Ovary (tissue), 9 donors: ENCODE measurements around the gene HMGA1. TPM values are rescaled to one million over a fixed set of nuclear protein-coding genes. Genes with fewer than 3 reads are reported as not detected.

Experiments
- DNase-seq, 5 donors: peaks; one replicate each; pipeline ENCODE4 v3.0.0-alpha.2; 2019 to 2020
- H3K27ac ChIP-seq, 2 donors: fragments of 200-600 bp; one replicate each; pipeline versions ENCODE4 v1.5.1 to v1.8.0; 2019 to 2022
- H3K27me3 ChIP-seq: fragments of 200-600 bp; one replicate; pipeline ENCODE4 v1.8.0; 2022
- H3K36me3 ChIP-seq: fragments of 200-600 bp; sonication (generic); one replicate; pipeline ENCODE4 v1.5.1; 2019
- H3K4me1 ChIP-seq: one replicate; pipeline ENCODE4 v1.8.1; 2013; ENCODE audit warnings: mild to moderate bottlenecking, moderate library complexity; ENCODE audit not compliant: insufficient read depth
- H3K4me3 ChIP-seq: fragments of 200-600 bp; sonication (generic); one replicate; pipeline ENCODE4 v1.5.1; 2017
- H3K9me3 ChIP-seq, 2 donors: fragments of 200-600 bp in 1 of 2; sonication (generic) in 1 of 2; one replicate each; pipeline versions ENCODE4 v1.5.1 to v1.8.1; 2013 to 2019; ENCODE audit warnings: mild to moderate bottlenecking in 1 of 2, moderate library complexity in 1 of 2
- EP300 ChIP-seq: sonication (generic); formaldehyde crosslinking; IDR thresholded peaks from one replicate; pipeline ENCODE4 v1.6.1; 2017; ENCODE audit warnings: antibody characterized with exemption
- POLR2A ChIP-seq: fragments of 450-650 bp; IDR thresholded peaks from one replicate; pipeline ENCODE4 v1.6.1; 2017; ENCODE audit warnings: antibody characterized with exemption, mild to moderate bottlenecking, moderate library complexity
- WGBS, 3 donors: extraction: QIAGEN DNeasy Blood & Tissue Kit in 1 of 3; methylation state at CpG; one replicate each; pipeline versions ENCODE4 v1.1.5 to v1.1.7; 2013 to 2017; 5-methylcytosine and 5-hydroxymethylcytosine counted together
- intact Hi-C, 4 donors: fragments of 100-400 bp; cut with DNase I; formaldehyde crosslinking; loops; one replicate each; pipeline versions ENCODE4 v1.11.0 to v1.15.1; 2022 to 2023
- polyA plus RNA-seq, 2 donors: library from polyadenylated mRNA; stranded (reverse); fragments of 200-250 nt in 1 of 2; fragments of 350-450 nt in 1 of 2; fragmentation: Illumina TruSeq in 1 of 2; extraction: RNeasy Lipid Tissue Mini Kit (QIAGEN cat#74804) in 1 of 2; gene quantifications; one replicate each; pipeline ENCODE4 v1.2.3, GENCODE V29; 2013 to 2014
- total RNA-seq, 7 donors: library from RNA; depleted of rRNA in 2 of 7; stranded (reverse); fragments of >200 nt in 2 of 7; fragmentation: NEBNext Ultra II Directional in 3 of 7; extraction: Animal tissue kit (Norgen Biotek cat#: 25700) in 3 of 7; gene quantifications; one replicate each; pipeline versions ENCODE4 v1.1.0 to v1.2.4, GENCODE V29; 2016 to 2023
- TF ChIP-seq, protein P1 (sequence below), 3 donors: fragments of 450-650 bp in 2 of 3; fragments of 200-600 bp in 1 of 3; IDR thresholded peaks; one replicate each; pipeline versions ENCODE4 v1.5.1 to v1.8.0; 2016 to 2022; ENCODE audit warnings: antibody characterized with exemption in 3 of 3, mild to moderate bottlenecking in 1 of 3
- donor health status: DM: no; HTN: no; CAD: no; lungs with moderate emphysema.
- donor health status: DM: no; HTN: no; CAD: no.
- donor health status: Bipolar disorder and iron deficiency.
- donor health status: DM: yes; HTN: yes; CAD: no.
- donor health status: DM: no; HTN: no; CAD: no.
- donor health status: DM: yes; HTN: yes; CAD: no.

Gene HMGA1
- total and polyA plus RNA-seq, 9 donors: 2.4 to 39.9 (median 8.0) TPM

- no peak for TF ChIP-seq POLR2A
- TF ChIP-seq EP300: no peak
- TF ChIP-seq, protein P1, sequence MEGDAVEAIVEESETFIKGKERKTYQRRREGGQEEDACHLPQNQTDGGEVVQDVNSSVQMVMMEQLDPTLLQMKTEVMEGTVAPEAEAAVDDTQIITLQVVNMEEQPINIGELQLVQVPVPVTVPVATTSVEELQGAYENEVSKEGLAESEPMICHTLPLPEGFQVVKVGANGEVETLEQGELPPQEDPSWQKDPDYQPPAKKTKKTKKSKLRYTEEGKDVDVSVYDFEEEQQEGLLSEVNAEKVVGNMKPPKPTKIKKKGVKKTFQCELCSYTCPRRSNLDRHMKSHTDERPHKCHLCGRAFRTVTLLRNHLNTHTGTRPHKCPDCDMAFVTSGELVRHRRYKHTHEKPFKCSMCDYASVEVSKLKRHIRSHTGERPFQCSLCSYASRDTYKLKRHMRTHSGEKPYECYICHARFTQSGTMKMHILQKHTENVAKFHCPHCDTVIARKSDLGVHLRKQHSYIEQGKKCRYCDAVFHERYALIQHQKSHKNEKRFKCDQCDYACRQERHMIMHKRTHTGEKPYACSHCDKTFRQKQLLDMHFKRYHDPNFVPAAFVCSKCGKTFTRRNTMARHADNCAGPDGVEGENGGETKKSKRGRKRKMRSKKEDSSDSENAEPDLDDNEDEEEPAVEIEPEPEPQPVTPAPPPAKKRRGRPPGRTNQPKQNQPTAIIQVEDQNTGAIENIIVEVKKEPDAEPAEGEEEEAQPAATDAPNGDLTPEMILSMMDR (IDR thresholded peaks at IDR 0.05): no peak
- 90 to 92% (median 90%) methylated on average over 13 of the region's 13 CpGs for WGBS, 3 donors
- no peak overlapping the region for H3K4me3 ChIP-seq
- peak in 2 of 5 donors; percentile 7 to 14 for DNase-seq
- intact Hi-C loops: loop anchor here in 1 of 4 donors (10.0 kb wide), 1 partner anchor 363 kb away; no protein-coding TSS in a partner anchor
- H3K27ac ChIP-seq: no peak overlapping the region
- H3K36me3 ChIP-seq: no peaks in the 10 kb centered on the region
- H3K4me1 ChIP-seq: no peaks in the 10 kb centered on the region
- no peaks in the 10 kb centered on the region for H3K9me3 ChIP-seq
- H3K27me3 ChIP-seq: no peaks in the 10 kb centered on the region
These were observed 4.9 kb downstream of the HMGA1 start for GRCh38 chr6:34241351-34242215.

DNA sequence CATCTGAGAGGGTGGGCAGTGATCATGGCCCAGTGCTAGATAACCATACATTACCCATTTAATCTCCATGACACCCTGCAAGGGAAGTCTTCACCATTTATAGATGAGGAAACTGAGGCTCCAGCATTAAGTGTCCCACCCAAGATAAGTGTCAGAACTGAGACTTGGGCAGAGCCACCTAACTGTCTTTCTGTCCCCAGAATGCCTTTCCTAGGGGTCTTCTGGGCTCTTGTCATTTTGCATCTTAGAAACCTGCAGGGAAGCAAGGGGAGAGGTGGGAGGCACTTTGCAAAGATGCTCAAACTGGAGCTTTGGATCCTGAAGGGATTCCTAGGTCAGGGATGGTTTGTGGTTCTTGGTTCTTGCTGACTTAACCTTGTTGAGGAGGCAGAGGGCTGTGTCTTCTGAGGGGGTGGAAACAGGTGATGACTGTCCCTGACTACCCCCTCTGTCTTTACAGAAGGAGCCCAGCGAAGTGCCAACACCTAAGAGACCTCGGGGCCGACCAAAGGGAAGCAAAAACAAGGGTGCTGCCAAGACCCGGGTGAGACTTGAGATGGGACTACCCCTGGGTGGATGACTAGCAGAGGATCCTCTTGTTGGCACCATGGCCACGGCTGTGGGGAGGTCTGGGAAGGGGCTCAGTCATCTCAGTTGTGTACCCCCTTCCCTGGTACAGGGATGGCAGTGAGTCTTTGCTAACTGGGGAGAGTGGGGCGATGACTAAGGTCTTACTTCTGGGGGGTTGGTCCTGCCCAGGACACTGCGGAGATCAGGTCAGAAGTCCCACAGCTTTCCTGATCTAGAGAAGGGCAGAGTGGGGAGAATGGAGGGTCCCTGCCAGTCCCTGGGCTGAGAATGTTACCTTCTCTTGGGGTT, 5.8 kb downstream of the HMGA1 start:
- Histone ChIP-seq H3K4me1 (no peaks in the 10 kb centered on the region), H3K27ac (no peak overlapping the region), H3K4me3 (no peak overlapping the region), H3K36me3 (no peaks in the 10 kb centered on the region), H3K9me3 (no peaks in the 10 kb centered on the region), H3K27me3 (no peaks in the 10 kb centered on the region)
- TF ChIP-seq, protein P1 (IDR thresholded peaks at IDR 0.05): no peak
- no peak for TF ChIP-seq POLR2A
- no peak for TF ChIP-seq EP300
- peak in 1 of 5 donors; percentile 21 for DNase-seq
- 85 to 90% (median 89%) methylated on average over 7 of the region's 7 CpGs for WGBS, 3 donors
- intact Hi-C loops: loop anchor here in 1 of 4 donors (10.0 kb wide), 1 partner anchor 362 kb away; no protein-coding TSS in a partner anchor

- no peak overlapping the region for H3K4me3 ChIP-seq
- peak in 1 of 5 donors; percentile 11 for DNase-seq
- TF ChIP-seq, protein P1 (IDR thresholded peaks at IDR 0.05): no peak
- peaks cover 1% of the 10 kb centered on the region for H3K4me1 ChIP-seq
- no peak overlapping the region for H3K27ac ChIP-seq
- H3K27me3 ChIP-seq: no peaks in the 10 kb centered on the region
- no peaks in the 10 kb centered on the region for H3K36me3 ChIP-seq
- H3K9me3 ChIP-seq: no peaks in the 10 kb centered on the region
- WGBS, 3 donors: 50 to 55% (median 52%) methylated on average over 5 of the region's 5 CpGs
- intact Hi-C loops: loop anchor here in 1 of 4 donors (10.0 kb wide), 1 partner anchor 362 kb away; no protein-coding TSS in a partner anchor
These were observed 6.6 kb downstream of the HMGA1 start for GRCh38 chr6:34243131-34243771.
